ENCODE measurements around the gene PLB1. TPM values are rescaled to one million over a fixed set of nuclear protein-coding genes. Genes with fewer than 3 reads are reported as not detected.

The PLB1 gene
- total RNA-seq, 1 donor from 2014 or later: 2.2 TPM

DNA sequence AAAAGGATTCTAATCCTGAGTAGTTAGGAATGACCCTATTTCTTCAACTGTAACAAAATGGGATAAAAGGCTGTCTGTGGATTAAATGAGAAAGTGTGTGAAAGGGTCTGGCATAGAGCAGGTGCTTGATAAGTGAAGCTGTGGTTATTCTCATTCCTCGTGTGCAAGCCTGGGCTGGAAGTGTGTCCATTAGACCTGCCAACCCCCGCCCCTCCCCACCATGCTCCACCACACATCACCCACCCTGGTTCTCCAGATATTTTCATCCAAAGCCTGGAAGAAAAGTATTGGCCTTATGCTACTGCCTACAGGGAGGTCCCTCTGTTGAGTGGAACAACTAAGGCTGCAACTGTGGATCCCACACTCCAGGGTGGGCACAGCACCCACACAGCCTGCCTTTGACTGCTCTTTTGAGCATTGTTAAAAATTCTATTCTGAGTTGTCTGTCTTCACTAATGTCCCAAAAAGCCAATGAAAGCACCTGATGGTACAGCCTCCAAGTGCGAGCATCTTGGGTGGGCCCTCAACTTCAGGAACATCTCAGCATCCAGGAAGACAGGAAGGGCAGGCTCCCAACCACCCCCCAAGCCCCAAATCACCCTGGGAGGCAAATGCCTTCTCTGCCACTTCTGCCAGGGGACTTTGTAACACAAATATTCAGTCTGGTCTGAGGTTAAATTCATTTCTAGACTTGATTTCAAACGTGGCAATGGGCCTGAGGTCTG lies 153.0 kb downstream of the PLB1 start:
- H3K9me3 Mint-ChIP-seq: no peaks in the 10 kb centered on the region
- H3K27ac Mint-ChIP-seq: no peak overlapping the region
- H3K36me3 Mint-ChIP-seq: no peaks in the 10 kb centered on the region
- H3K27me3 Mint-ChIP-seq (ENCODE audit: low read depth): no peaks in the 10 kb centered on the region
- H3K4me1 Mint-ChIP-seq: peaks cover 9% of the 10 kb centered on the region
- H3K4me3 Mint-ChIP-seq: no peak overlapping the region
- DNase-seq (ENCODE audit: low spot score in 2 of 2, unreplicated experiment in 2 of 2): no peak
- TF ChIP-seq, protein P1, sequence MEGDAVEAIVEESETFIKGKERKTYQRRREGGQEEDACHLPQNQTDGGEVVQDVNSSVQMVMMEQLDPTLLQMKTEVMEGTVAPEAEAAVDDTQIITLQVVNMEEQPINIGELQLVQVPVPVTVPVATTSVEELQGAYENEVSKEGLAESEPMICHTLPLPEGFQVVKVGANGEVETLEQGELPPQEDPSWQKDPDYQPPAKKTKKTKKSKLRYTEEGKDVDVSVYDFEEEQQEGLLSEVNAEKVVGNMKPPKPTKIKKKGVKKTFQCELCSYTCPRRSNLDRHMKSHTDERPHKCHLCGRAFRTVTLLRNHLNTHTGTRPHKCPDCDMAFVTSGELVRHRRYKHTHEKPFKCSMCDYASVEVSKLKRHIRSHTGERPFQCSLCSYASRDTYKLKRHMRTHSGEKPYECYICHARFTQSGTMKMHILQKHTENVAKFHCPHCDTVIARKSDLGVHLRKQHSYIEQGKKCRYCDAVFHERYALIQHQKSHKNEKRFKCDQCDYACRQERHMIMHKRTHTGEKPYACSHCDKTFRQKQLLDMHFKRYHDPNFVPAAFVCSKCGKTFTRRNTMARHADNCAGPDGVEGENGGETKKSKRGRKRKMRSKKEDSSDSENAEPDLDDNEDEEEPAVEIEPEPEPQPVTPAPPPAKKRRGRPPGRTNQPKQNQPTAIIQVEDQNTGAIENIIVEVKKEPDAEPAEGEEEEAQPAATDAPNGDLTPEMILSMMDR (IDR thresholded peaks at IDR 0.05; ENCODE audit: unreplicated experiment): no peak

GRCh38 chr2:28649481-28650265 lies 153.8 kb downstream of the PLB1 start:
- Mint-ChIP-seq H3K27me3 (ENCODE audit: low read depth) (no peaks in the 10 kb centered on the region), H3K36me3 (no peaks in the 10 kb centered on the region), H3K27ac (no peak overlapping the region), H3K4me1 (peaks cover 14% of the 10 kb centered on the region), H3K4me3 (no peak overlapping the region), H3K9me3 (no peaks in the 10 kb centered on the region)
- DNase-seq (ENCODE audit: low spot score in 2 of 2, unreplicated experiment in 2 of 2): no peak
- TF ChIP-seq, protein P1 (IDR thresholded peaks at IDR 0.05; ENCODE audit: unreplicated experiment): no peak

GRCh38 chr2:28650266-28650584 lies 154.4 kb downstream of the PLB1 start:
- Mint-ChIP-seq H3K4me3 (no peak overlapping the region), H3K4me1 (peaks cover 19% of the 10 kb centered on the region), H3K9me3 (no peaks in the 10 kb centered on the region), H3K27ac (no peak overlapping the region), H3K27me3 (ENCODE audit: low read depth) (no peaks in the 10 kb centered on the region), H3K36me3 (no peaks in the 10 kb centered on the region)
- TF ChIP-seq, protein P1 (IDR thresholded peaks at IDR 0.05; ENCODE audit: unreplicated experiment): no peak
- DNase-seq (ENCODE audit: low spot score in 2 of 2, unreplicated experiment in 2 of 2): no peak

DNA sequence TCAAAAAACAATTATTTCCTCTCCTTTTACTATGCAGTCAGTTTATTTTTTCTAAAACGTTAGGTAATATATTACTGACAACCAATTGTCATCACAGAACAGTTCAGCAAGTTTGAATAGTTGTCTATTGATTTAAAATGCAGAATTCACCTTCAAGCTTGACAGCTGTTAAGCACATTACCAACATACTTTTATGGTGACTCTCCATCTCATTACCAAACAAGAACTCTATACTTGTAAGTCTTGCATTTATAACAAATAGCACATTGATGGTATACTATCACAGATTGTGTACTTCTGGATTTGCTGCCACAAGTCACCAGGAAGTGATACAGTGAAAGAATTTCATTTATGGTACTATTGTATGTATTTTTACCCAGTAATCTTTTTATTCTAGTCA lies 156.4 kb downstream of the PLB1 start:
- TF ChIP-seq, protein P1 (IDR thresholded peaks at IDR 0.05; ENCODE audit: unreplicated experiment): no peak
- Mint-ChIP-seq H3K9me3 (no peaks in the 10 kb centered on the region), H3K27me3 (ENCODE audit: low read depth) (no peaks in the 10 kb centered on the region), H3K36me3 (no peaks in the 10 kb centered on the region), H3K27ac (no peak overlapping the region), H3K4me1 (peaks cover 21% of the 10 kb centered on the region), H3K4me3 (no peak overlapping the region)
- no peak for DNase-seq (ENCODE audit: low spot score in 2 of 2, unreplicated experiment in 2 of 2)

- H3K4me1 Mint-ChIP-seq: peaks cover 25% of the 10 kb centered on the region
- H3K9me3 Mint-ChIP-seq: no peaks in the 10 kb centered on the region
- no peaks in the 10 kb centered on the region for H3K36me3 Mint-ChIP-seq
- TF ChIP-seq, protein P1 (IDR thresholded peaks at IDR 0.05; ENCODE audit: unreplicated experiment): no peak
- no peak overlapping the region for H3K4me3 Mint-ChIP-seq
- no peaks in the 10 kb centered on the region for H3K27me3 Mint-ChIP-seq (ENCODE audit: low read depth)
- peak overlapping the region; percentile 74 for H3K27ac Mint-ChIP-seq
- DNase-seq (ENCODE audit: low spot score in 2 of 2, unreplicated experiment in 2 of 2): no peak
Measured at GRCh38 chr2:28653892-28654662, 158.2 kb downstream of the PLB1 start.

Measured in mesothelial cell of epicardium (in vitro differentiated cells).